Ascending aorta (tissue), 2 donors: Measurements from ENCODE around the gene QSOX2. TPM values are rescaled to one million over a fixed set of nuclear protein-coding genes. Genes with fewer than 3 reads are reported as not detected.

Source experiments
- DNase-seq, 2 donors: peaks; one replicate each; pipeline ENCODE4 v3.0.0-alpha.2; 2019; ENCODE audit warnings: low spot score in 2 of 2
- H3K27ac ChIP-seq, 2 donors: fragments of 200-600 bp; sonication (generic); one replicate each; pipeline ENCODE4 v1.5.1; 2016 to 2017; ENCODE audit warnings: mild to moderate bottlenecking in 1 of 2
- H3K27me3 ChIP-seq: fragments of 200-600 bp; sonication (generic); one replicate; pipeline ENCODE4 v1.5.1; 2017
- H3K36me3 ChIP-seq, 2 donors: fragments of 200-600 bp; sonication (generic); one replicate each; pipeline ENCODE4 v1.5.1; 2016
- H3K4me1 ChIP-seq, 2 donors: fragments of 200-600 bp; sonication (generic); one replicate each; pipeline ENCODE4 v1.5.1; 2016 to 2017; ENCODE audit warnings: mild to moderate bottlenecking in 1 of 2
- H3K4me3 ChIP-seq, 2 donors: fragments of 200-600 bp; sonication (generic); one replicate each; pipeline ENCODE4 v1.5.1; 2016 to 2017; ENCODE audit warnings: mild to moderate bottlenecking in 1 of 2
- H3K9me3 ChIP-seq, 2 donors: fragments of 200-600 bp; sonication (generic); one replicate each; pipeline ENCODE4 v1.5.1; 2016
- intact Hi-C: fragments of 100-400 bp; cut with DNase I; formaldehyde crosslinking; loops from one replicate; pipeline ENCODE4 v1.15.1; 2023
- total RNA-seq: library from RNA; depleted of rRNA; stranded (reverse); fragments of >200 nt; gene quantifications from one replicate; pipeline ENCODE4 v1.1.0, GENCODE V29; 2016
- TF ChIP-seq, protein P1 (sequence below), 3 experiments: fragments of 200-600 bp in 2 of 3; fragments of 450-650 bp in 1 of 3; sonication (generic) in 2 of 3; IDR thresholded peaks; one replicate each; pipeline ENCODE4 v1.5.1; 2016 to 2019; ENCODE audit warnings: antibody characterized with exemption in 3 of 3, mild to moderate bottlenecking in 1 of 3, moderate library complexity in 1 of 3

QSOX2 gene
- total RNA-seq, 1 donor from 2014 or later: 3.7 TPM

- no peak overlapping the region for H3K4me3 ChIP-seq
- H3K36me3 ChIP-seq: peaks cover 20 to 45% of the 10 kb centered on the region in 2 donors
- peaks cover 8% of the 10 kb centered on the region for H3K27me3 ChIP-seq
- no peak for DNase-seq
- TF ChIP-seq, protein P1, sequence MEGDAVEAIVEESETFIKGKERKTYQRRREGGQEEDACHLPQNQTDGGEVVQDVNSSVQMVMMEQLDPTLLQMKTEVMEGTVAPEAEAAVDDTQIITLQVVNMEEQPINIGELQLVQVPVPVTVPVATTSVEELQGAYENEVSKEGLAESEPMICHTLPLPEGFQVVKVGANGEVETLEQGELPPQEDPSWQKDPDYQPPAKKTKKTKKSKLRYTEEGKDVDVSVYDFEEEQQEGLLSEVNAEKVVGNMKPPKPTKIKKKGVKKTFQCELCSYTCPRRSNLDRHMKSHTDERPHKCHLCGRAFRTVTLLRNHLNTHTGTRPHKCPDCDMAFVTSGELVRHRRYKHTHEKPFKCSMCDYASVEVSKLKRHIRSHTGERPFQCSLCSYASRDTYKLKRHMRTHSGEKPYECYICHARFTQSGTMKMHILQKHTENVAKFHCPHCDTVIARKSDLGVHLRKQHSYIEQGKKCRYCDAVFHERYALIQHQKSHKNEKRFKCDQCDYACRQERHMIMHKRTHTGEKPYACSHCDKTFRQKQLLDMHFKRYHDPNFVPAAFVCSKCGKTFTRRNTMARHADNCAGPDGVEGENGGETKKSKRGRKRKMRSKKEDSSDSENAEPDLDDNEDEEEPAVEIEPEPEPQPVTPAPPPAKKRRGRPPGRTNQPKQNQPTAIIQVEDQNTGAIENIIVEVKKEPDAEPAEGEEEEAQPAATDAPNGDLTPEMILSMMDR (IDR thresholded peaks at IDR 0.05): no peak
- no peak overlapping the region for H3K27ac ChIP-seq
- H3K4me1 ChIP-seq: no peaks in the 10 kb centered on the region
- no peaks in the 10 kb centered on the region for H3K9me3 ChIP-seq
- intact Hi-C loops: no loop called here
Observed at GRCh38 chr9:136209786-136210185, 35.8 kb downstream of the QSOX2 start.

GRCh38 chr9:136209232-136209631, 36.4 kb downstream of the QSOX2 start:
- DNase-seq: no peak
- Histone ChIP-seq H3K9me3 (no peaks in the 10 kb centered on the region), H3K4me3 (no peak overlapping the region), H3K27me3 (peaks cover 12% of the 10 kb centered on the region), H3K27ac (no peak overlapping the region), H3K4me1 (no peaks in the 10 kb centered on the region), H3K36me3 (peaks cover 14 to 40% of the 10 kb centered on the region in 2 donors)
- intact Hi-C loops: no loop called here
- TF ChIP-seq, protein P1 (IDR thresholded peaks at IDR 0.05): no peak

DNA sequence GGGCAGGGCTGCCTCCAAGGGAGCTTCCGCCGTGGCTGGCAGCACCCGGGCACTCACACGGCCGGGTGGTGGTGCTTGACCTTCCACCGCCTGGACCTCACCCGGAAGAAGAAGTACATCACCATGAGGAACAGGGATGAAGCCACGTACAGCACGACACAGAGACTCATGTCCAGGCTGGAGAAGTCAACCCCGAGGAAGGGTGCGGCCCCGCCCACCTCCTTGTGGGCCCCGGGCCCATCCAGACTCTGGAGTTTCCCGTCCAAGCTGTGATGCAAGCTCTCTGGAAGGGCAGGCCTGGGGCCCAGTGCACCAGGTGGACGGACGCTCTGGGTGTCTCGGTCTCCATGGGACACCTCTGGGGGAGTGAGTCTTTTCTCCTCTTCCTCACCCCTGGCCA, 36.9 kb downstream of the QSOX2 start:
- Histone ChIP-seq H3K27ac (no peak overlapping the region), H3K36me3 (peaks cover 11 to 34% of the 10 kb centered on the region in 2 donors), H3K27me3 (peaks cover 13% of the 10 kb centered on the region), H3K4me3 (no peak overlapping the region), H3K9me3 (no peaks in the 10 kb centered on the region), H3K4me1 (no peaks in the 10 kb centered on the region)
- TF ChIP-seq, protein P1 (IDR thresholded peaks at IDR 0.05): no peak
- no peak for DNase-seq
- intact Hi-C loops: no loop called here

DNA sequence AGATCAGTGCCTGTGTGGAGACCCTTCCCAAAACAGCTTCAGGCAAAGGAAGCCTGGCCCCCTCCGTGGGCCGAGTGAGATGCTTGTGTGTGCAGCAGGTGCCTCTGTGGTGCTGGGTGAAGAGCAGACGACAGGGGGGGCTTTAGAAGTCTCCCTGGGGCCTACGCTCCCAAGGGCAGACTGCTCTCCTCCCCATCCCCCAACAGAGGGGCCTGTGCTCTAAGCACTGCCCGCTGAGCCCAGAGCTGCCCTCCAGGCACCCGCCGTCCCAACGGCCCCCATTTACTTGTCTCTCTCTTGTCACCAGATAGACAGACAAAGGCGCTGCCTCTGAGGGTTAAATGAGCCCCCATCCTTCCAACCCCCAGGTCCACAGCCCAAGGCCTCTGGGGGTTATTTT, 38.0 kb downstream of the QSOX2 start:
- intact Hi-C loops: no loop called here
- Histone ChIP-seq H3K27ac (no peak overlapping the region), H3K36me3 (peaks cover 8 to 24% of the 10 kb centered on the region in 2 donors), H3K9me3 (no peaks in the 10 kb centered on the region), H3K27me3 (peaks cover 16% of the 10 kb centered on the region), H3K4me1 (no peaks in the 10 kb centered on the region), H3K4me3 (no peak overlapping the region)
- TF ChIP-seq, protein P1 (IDR thresholded peaks at IDR 0.05): no peak
- no peak for DNase-seq

GRCh38 chr9:136206602-136207275, 38.9 kb downstream of the QSOX2 start:
- TF ChIP-seq, protein P1 (IDR thresholded peaks at IDR 0.05): no peak
- Histone ChIP-seq H3K27ac (no peak overlapping the region), H3K36me3 (peaks cover 2 to 16% of the 10 kb centered on the region in 2 donors), H3K9me3 (no peaks in the 10 kb centered on the region), H3K4me3 (no peak overlapping the region), H3K27me3 (peaks cover 22% of the 10 kb centered on the region), H3K4me1 (no peaks in the 10 kb centered on the region)
- DNase-seq: no peak
- intact Hi-C loops: no loop called here

DNA sequence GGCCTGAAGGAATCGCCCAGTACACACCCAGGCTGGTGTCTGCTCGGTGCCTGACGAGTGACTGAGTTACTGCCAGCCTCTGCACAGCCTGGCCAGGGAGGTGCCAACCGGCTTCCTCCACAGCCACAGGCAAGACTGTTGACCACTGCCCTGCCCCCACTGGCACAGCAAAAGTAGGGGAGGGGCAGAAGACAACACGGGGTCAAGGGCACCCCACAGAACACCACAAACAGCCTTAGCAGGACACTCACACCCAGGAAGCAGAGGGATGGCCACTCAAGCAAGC, 40.0 kb downstream of the QSOX2 start:
- H3K4me1 ChIP-seq: no peaks in the 10 kb centered on the region
- TF ChIP-seq, protein P1 (IDR thresholded peaks at IDR 0.05): no peak
- peaks cover 27% of the 10 kb centered on the region for H3K27me3 ChIP-seq
- intact Hi-C loops: no loop called here
- peaks cover 0 to 8% of the 10 kb centered on the region in 2 donors for H3K36me3 ChIP-seq
- no peak overlapping the region for H3K27ac ChIP-seq
- DNase-seq: no peak
- H3K9me3 ChIP-seq: no peaks in the 10 kb centered on the region
- no peak overlapping the region for H3K4me3 ChIP-seq
